IMR-90 (cell line): Measurements from ENCODE around the gene FFAR1. TPM values are rescaled to one million over a fixed set of nuclear protein-coding genes. Genes with fewer than 3 reads are reported as not detected.

Experiments used
- ATAC-seq: fragments of 200-7000 bp; cut with Tn5 transposase; 2 replicates; pipeline ENCODE4 v1.9.1; 2020; ENCODE audit warnings: low read depth, mild to moderate bottlenecking, moderate library complexity
- BruUV-seq: library from RNA; stranded (reverse); fragments of 400-500 nt; replicated peaks from 2 replicates; lab custom pipeline; 2021; lab: Mats Ljungman, UMichigan
- CTCF ChIA-PET: fragments of 300-600 bp; formaldehyde crosslinking; extraction: SDS; loops from one replicate; lab custom pipeline; 2021; ENCODE audit warnings: antibody characterized with exemption; lab: Yijun Ruan, JAX
- POLR2A ChIA-PET: fragments of 300-600 bp; sonication (Branson Sonifier 250); formaldehyde crosslinking; loops from one replicate; lab custom pipeline; 2022; ENCODE audit warnings: antibody characterized with exemption; ENCODE audit not compliant: unreplicated experiment; lab: Charles Lee
- DNase-seq: peaks from one replicate; pipeline ENCODE4 v3.0.0; 2013
- H2AFZ ChIP-seq: replicated peaks from 2 replicates; pipeline ENCODE3; 2013; ENCODE audit warnings: low read length, mild to moderate bottlenecking; ENCODE audit not compliant: poor library complexity
- H2AK5ac ChIP-seq: 2 replicates; pipeline ENCODE4 v1.6.1; 2013; ENCODE audit warnings: low read depth, low read length, inconsistent platforms
- H2AK9ac ChIP-seq: replicated peaks from 2 replicates; pipeline ENCODE3; 2013; ENCODE audit warnings: mild to moderate bottlenecking, low read depth, low read length, moderate library complexity; ENCODE audit not compliant: poor library complexity
- H2BK120ac ChIP-seq: 2 replicates; pipeline ENCODE4 v1.6.1; 2013; ENCODE audit warnings: low read depth, low read length, inconsistent platforms
- H2BK15ac ChIP-seq: 3 replicates; pipeline ENCODE4 v1.6.1; 2013; ENCODE audit warnings: low read depth, low read length, inconsistent platforms
- H2BK20ac ChIP-seq: 2 replicates; pipeline ENCODE4 v1.6.1; 2013; ENCODE audit warnings: low read depth, mild to moderate bottlenecking, inconsistent platforms, low read length, moderate library complexity
- H2BK5ac ChIP-seq: 2 replicates; pipeline ENCODE4 v1.6.1; 2013; ENCODE audit warnings: mild to moderate bottlenecking, low read depth, low read length, inconsistent platforms; ENCODE audit not compliant: poor library complexity, severe bottlenecking
- H3K14ac ChIP-seq: replicated peaks from 2 replicates; pipeline ENCODE4 v1.6.1; 2013; ENCODE audit warnings: low read depth, low read length, inconsistent platforms
- H3K18ac ChIP-seq: 2 replicates; pipeline ENCODE4 v1.6.1; 2013; ENCODE audit warnings: low read depth, low read length, control low read depth
- H3K23ac ChIP-seq: 2 replicates; pipeline ENCODE4 v1.6.1; 2013; ENCODE audit warnings: low read depth, low read length, inconsistent platforms
- H3K27ac ChIP-seq: 2 replicates; pipeline ENCODE4 v1.5.1; 2013; ENCODE audit warnings: mild to moderate bottlenecking, control low read depth, low read length; ENCODE audit not compliant: insufficient read depth
- H3K27me3 ChIP-seq: 2 replicates; pipeline ENCODE4 v1.6.1; 2013; ENCODE audit warnings: low read length; ENCODE audit not compliant: control insufficient read depth, insufficient read depth
- H3K36me3 ChIP-seq: 2 replicates; pipeline ENCODE4 v1.6.1; 2013; ENCODE audit warnings: low read length, mixed read lengths; ENCODE audit not compliant: control insufficient read depth, insufficient read depth
- H3K4ac ChIP-seq: 2 replicates; pipeline ENCODE4 v1.6.1; 2013; ENCODE audit warnings: low read depth, low read length, inconsistent platforms
- H3K4me1 ChIP-seq: 2 replicates; pipeline ENCODE4 v1.6.1; 2013; ENCODE audit warnings: low read length, mixed read lengths; ENCODE audit not compliant: control insufficient read depth, insufficient read depth
- H3K4me2 ChIP-seq: 2 replicates; pipeline ENCODE4 v1.6.1; 2013; ENCODE audit warnings: low read depth, mild to moderate bottlenecking, control low read depth, low read length, moderate library complexity
- H3K4me3 ChIP-seq: 2 replicates; pipeline ENCODE4 v1.5.1; 2013; ENCODE audit warnings: low read depth, mild to moderate bottlenecking, control low read depth, low read length, moderate library complexity; ENCODE audit not compliant: insufficient read depth
- H3K56ac ChIP-seq: 2 replicates; pipeline ENCODE4 v1.6.1; 2013; ENCODE audit warnings: low read length, inconsistent platforms; ENCODE audit not compliant: insufficient read depth; ENCODE audit errors: extremely low read depth
- H3K79me1 ChIP-seq, 2 experiments: 2 replicates each; pipeline ENCODE4 v1.6.1; 2013; ENCODE audit warnings: low read length in 2 of 2, inconsistent platforms in 1 of 2, low read depth in 1 of 2
- H3K9ac ChIP-seq: 2 replicates; pipeline ENCODE4 v1.6.1; 2013; ENCODE audit warnings: low read depth, low read length, control low read depth
- H3K9me1 ChIP-seq: 2 replicates; pipeline ENCODE4 v1.6.1; 2013; ENCODE audit warnings: low read length, inconsistent platforms; ENCODE audit not compliant: insufficient read depth
- H3K9me3 ChIP-seq: 2 replicates; pipeline ENCODE4 v1.6.1; 2013; ENCODE audit warnings: low read length; ENCODE audit not compliant: control insufficient read depth, insufficient read depth
- H4K20me1 ChIP-seq: 2 replicates; pipeline ENCODE4 v1.6.1; 2013; ENCODE audit warnings: low read length, inconsistent platforms; ENCODE audit not compliant: insufficient read depth
- H4K5ac ChIP-seq: 2 replicates; pipeline ENCODE4 v1.6.1; 2013; ENCODE audit warnings: mild to moderate bottlenecking, low read depth, low read length, control low read depth
- H4K8ac ChIP-seq, 2 experiments: 2 replicates each; pipeline ENCODE4 v1.6.1; 2013; ENCODE audit warnings: low read depth in 2 of 2, low read length in 2 of 2, control low read depth in 1 of 2, inconsistent platforms in 1 of 2
- H4K91ac ChIP-seq: 2 replicates; pipeline ENCODE4 v1.6.1; 2013; ENCODE audit warnings: low read depth, low read length, inconsistent platforms; ENCODE audit not compliant: insufficient read depth
- BHLHE40 ChIP-seq: fragments of 150-350 bp; IDR thresholded peaks from 2 replicates; pipeline ENCODE4 v1.6.1; 2016; ENCODE audit warnings: mild to moderate bottlenecking, low read depth, low read length
- CEBPB ChIP-seq: IDR thresholded peaks from 2 replicates; pipeline ENCODE4 v1.6.1; 2012; ENCODE audit warnings: low read depth, low read length, improper control_type of control experiment
- CHD1 ChIP-seq: IDR thresholded peaks from 2 replicates; pipeline ENCODE4 v1.6.1; 2012; ENCODE audit warnings: low read depth, low read length, improper control_type of control experiment
- FOS ChIP-seq: fragments of 150-350 bp; IDR thresholded peaks from 2 replicates; pipeline ENCODE4 v1.6.1; 2016; ENCODE audit warnings: low read depth, low read length
- MAFK ChIP-seq: IDR thresholded peaks from 2 replicates; pipeline ENCODE4 v1.6.1; 2012; ENCODE audit warnings: low read depth, low read length, improper control_type of control experiment
- MAZ ChIP-seq: IDR thresholded peaks from 2 replicates; pipeline ENCODE4 v1.6.1; 2012; ENCODE audit warnings: low read depth, mild to moderate bottlenecking, low read length, improper control_type of control experiment, moderate library complexity, borderline replicate concordance
- MXI1 ChIP-seq: IDR thresholded peaks from 2 replicates; pipeline ENCODE4 v1.6.1; 2012; ENCODE audit warnings: low read depth, mild to moderate bottlenecking, low read length, moderate library complexity, borderline replicate concordance
- NFE2L2 ChIP-seq: fragments of 150-350 bp; IDR thresholded peaks from 2 replicates; pipeline ENCODE4 v1.6.1; 2016; ENCODE audit warnings: low read depth, mild to moderate bottlenecking, low read length
- POLR2A ChIP-seq: IDR thresholded peaks from 2 replicates; pipeline ENCODE4 v1.6.1; 2012; ENCODE audit warnings: mild to moderate bottlenecking, low read depth, low read length
- RAD21 ChIP-seq: IDR thresholded peaks from 2 replicates; pipeline ENCODE4 v1.6.1; 2012; ENCODE audit warnings: low read length, improper control_type of control experiment
- RCOR1 ChIP-seq: IDR thresholded peaks from 2 replicates; pipeline ENCODE4 v1.6.1; 2012; ENCODE audit warnings: mild to moderate bottlenecking, low read length, improper control_type of control experiment; ENCODE audit not compliant: insufficient replicate concordance
- RFX5 ChIP-seq: IDR thresholded peaks from 2 replicates; pipeline ENCODE4 v1.8.0; 2012; ENCODE audit warnings: low read depth, mild to moderate bottlenecking, low read length, moderate library complexity
- SMC3 ChIP-seq: fragments of 150-350 bp; IDR thresholded peaks from 2 replicates; pipeline ENCODE4 v1.6.1; 2016; ENCODE audit warnings: low read depth, mild to moderate bottlenecking, antibody characterized with exemption, low read length, moderate library complexity
- WGBS, 2 experiments: methylation state at CpG; one replicate each; pipeline versions ENCODE4 v1.1.5 to v1.1.7; 2013; ENCODE audit warnings: missing lambda C conversion rate in 2 of 2; ENCODE audit not compliant: insufficient read length in 1 of 2; ENCODE audit errors: extremely low coverage in 2 of 2; 5-methylcytosine and 5-hydroxymethylcytosine counted together
- dilution Hi-C: fragments of 300-500 bp; cut with HindIII; formaldehyde crosslinking; loops from one replicate; pipeline ENCODE4 v1.14.3; 2018; ENCODE audit warnings: low sequenced_read_pairs; ENCODE audit not compliant: unreplicated experiment
- in situ Hi-C: fragments of 300-500 bp; cut with MboI; formaldehyde crosslinking; loops from 3 replicates; pipeline ENCODE4 v1.14.3; 2019; ENCODE audit warnings: low sequenced_read_pairs, inconsistent platforms, mixed read lengths
- intact Hi-C: fragments of 100-400 bp; cut with micrococcal nuclease; formaldehyde crosslinking; loops from 2 replicates; pipeline ENCODE4 v1.10.0; 2022
- polyA plus RNA-seq, 3 experiments: library from polyadenylated mRNA; depleted of rRNA; stranded (reverse); fragments of >200 nt; gene quantifications; 2 replicates each; pipeline ENCODE4 v1.2.3, GENCODE V29; 2012; ENCODE audit warnings: low replicate concordance in 1 of 3
- total RNA-seq: library from RNA; depleted of rRNA; stranded (reverse); fragments of >200 nt; gene quantifications from 2 replicates; pipeline ENCODE4 v1.2.3, GENCODE V29; 2012
- TF ChIP-seq, protein P1 (sequence below): fragments of 150-350 bp; IDR thresholded peaks from 2 replicates; pipeline ENCODE4 v1.6.1; 2017; ENCODE audit warnings: mild to moderate bottlenecking, antibody characterized with exemption, low read length, low read depth
- TF ChIP-seq, protein P2 (sequence below): fragments of 150-350 bp; IDR thresholded peaks from 2 replicates; pipeline ENCODE4 v1.6.1; 2016; ENCODE audit warnings: low read depth, mild to moderate bottlenecking, low read length, moderate library complexity, borderline replicate concordance
- TF ChIP-seq, protein P3 (sequence below): conservative IDR thresholded peaks from 2 replicates; pipeline ENCODE4 v1.5.1; 2012; ENCODE audit warnings: mild to moderate bottlenecking, low read depth, low read length, improper control_type of control experiment

The FFAR1 gene
- total and polyA plus RNA-seq, 2 of the 4 experiments (the other 2 are of a cell fraction) = not detected

DNA sequence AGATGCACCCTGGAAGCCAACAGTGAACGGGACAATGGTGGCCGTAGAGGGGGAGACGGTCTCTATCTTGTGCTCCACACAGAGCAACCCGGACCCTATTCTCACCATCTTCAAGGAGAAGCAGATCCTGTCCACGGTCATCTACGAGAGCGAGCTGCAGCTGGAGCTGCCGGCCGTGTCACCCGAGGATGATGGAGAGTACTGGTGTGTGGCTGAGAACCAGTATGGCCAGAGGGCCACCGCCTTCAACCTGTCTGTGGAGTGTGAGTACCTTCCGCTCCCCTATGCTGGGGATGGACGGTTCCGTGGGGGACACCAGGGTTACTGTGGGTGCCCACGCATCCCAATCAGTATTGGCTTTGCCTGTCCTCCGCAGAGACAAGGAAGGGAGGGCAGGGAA, 45.3 kb upstream of the FFAR1 start:
- DNase-seq = no peak
- dilution Hi-C loops (no loop called here), in situ Hi-C loops (no loop called here), intact Hi-C loops (no loop called here)
- no peak overlapping the region for H3K23ac ChIP-seq
- H3K18ac ChIP-seq = no peak overlapping the region
- no peak overlapping the region for H2AK5ac ChIP-seq
- H4K20me1 ChIP-seq = no peaks in the 10 kb centered on the region
- no peaks in the 10 kb centered on the region for H3K9me3 ChIP-seq
- no peak for ATAC-seq
- peaks cover 11% of the 10 kb centered on the region for H3K9me1 ChIP-seq
- no peaks in the 10 kb centered on the region for H3K36me3 ChIP-seq
- H3K56ac ChIP-seq = no peak overlapping the region
- no peak overlapping the region for H3K4ac ChIP-seq
- H4K91ac ChIP-seq = no peak overlapping the region
- H3K4me1 ChIP-seq = no peaks in the 10 kb centered on the region
- H2BK5ac ChIP-seq = no peak overlapping the region
- H2BK20ac ChIP-seq = no peak overlapping the region
- H3K4me3 ChIP-seq = no peak overlapping the region
- peaks cover 4% of the 10 kb centered on the region for H3K27me3 ChIP-seq
- ChIA-PET CTCF (no interaction called here), POLR2A (no interaction called here)
- H2AFZ ChIP-seq = peak overlapping the region; percentile 51
- 59% methylated on average over 9 of the region's 16 CpGs; no CpG with 5 or more reads in 1 of the 2 experiments for WGBS, 2 experiments
- no peak overlapping the region for H3K4me2 ChIP-seq
- H3K14ac ChIP-seq = no peak overlapping the region
- H4K8ac ChIP-seq = no peak overlapping the region
- H3K79me1 ChIP-seq = no peaks in the 10 kb centered on the region
- no peak overlapping the region for H2BK15ac ChIP-seq
- H3K27ac ChIP-seq = no peak overlapping the region
- TF ChIP-seq NFE2L2 = no peak
- TF ChIP-seq, protein P1, sequence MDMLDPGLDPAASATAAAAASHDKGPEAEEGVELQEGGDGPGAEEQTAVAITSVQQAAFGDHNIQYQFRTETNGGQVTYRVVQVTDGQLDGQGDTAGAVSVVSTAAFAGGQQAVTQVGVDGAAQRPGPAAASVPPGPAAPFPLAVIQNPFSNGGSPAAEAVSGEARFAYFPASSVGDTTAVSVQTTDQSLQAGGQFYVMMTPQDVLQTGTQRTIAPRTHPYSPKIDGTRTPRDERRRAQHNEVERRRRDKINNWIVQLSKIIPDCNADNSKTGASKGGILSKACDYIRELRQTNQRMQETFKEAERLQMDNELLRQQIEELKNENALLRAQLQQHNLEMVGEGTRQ = no peak
- TF ChIP-seq, protein P2, sequence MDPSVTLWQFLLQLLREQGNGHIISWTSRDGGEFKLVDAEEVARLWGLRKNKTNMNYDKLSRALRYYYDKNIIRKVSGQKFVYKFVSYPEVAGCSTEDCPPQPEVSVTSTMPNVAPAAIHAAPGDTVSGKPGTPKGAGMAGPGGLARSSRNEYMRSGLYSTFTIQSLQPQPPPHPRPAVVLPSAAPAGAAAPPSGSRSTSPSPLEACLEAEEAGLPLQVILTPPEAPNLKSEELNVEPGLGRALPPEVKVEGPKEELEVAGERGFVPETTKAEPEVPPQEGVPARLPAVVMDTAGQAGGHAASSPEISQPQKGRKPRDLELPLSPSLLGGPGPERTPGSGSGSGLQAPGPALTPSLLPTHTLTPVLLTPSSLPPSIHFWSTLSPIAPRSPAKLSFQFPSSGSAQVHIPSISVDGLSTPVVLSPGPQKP = no peak
- TF ChIP-seq SMC3 = no peak
- no peak for TF ChIP-seq CEBPB
- TF ChIP-seq, protein P3, sequence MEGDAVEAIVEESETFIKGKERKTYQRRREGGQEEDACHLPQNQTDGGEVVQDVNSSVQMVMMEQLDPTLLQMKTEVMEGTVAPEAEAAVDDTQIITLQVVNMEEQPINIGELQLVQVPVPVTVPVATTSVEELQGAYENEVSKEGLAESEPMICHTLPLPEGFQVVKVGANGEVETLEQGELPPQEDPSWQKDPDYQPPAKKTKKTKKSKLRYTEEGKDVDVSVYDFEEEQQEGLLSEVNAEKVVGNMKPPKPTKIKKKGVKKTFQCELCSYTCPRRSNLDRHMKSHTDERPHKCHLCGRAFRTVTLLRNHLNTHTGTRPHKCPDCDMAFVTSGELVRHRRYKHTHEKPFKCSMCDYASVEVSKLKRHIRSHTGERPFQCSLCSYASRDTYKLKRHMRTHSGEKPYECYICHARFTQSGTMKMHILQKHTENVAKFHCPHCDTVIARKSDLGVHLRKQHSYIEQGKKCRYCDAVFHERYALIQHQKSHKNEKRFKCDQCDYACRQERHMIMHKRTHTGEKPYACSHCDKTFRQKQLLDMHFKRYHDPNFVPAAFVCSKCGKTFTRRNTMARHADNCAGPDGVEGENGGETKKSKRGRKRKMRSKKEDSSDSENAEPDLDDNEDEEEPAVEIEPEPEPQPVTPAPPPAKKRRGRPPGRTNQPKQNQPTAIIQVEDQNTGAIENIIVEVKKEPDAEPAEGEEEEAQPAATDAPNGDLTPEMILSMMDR = no peak
- TF ChIP-seq MAFK = no peak
- no peak for TF ChIP-seq MXI1
- no peak for TF ChIP-seq MAZ
- TF ChIP-seq RFX5 = no peak
- no peak for TF ChIP-seq RAD21
- TF ChIP-seq POLR2A = no peak
- no peak for TF ChIP-seq FOS
- no peak for TF ChIP-seq CHD1
- no peak for TF ChIP-seq RCOR1
- no peak for TF ChIP-seq BHLHE40
- H3K9ac ChIP-seq = no peak overlapping the region
- BruUV-seq = no TSS peak
- peak overlapping the region; percentile 42 for H2AK9ac ChIP-seq
- H4K5ac ChIP-seq = no peak overlapping the region
- no peak overlapping the region for H2BK120ac ChIP-seq
